ENCODE measurements around the gene WDR13.
"Not testable (repeated sequence)": the region's sequence is repeated elsewhere in the genome, so short reads cannot be mapped to it uniquely, and the experiment has no call there.

Gene WDR13

GRCh38 chrX:48597353-48598264 is at the start of gene WDR13:
TSS of gene WDR13 (plus strand) at chrX:48597492. CDS start at chrX:48597997, 505 bp downstream.
- peak; percentile 92 for DNase-seq (ENCODE audit: low read depth, low spot score)

- no peak for DNase-seq (ENCODE audit: low read depth, low spot score)
These were observed 48.4 kb upstream of the WDR13 start for GRCh38 chrX:48548871-48549270.

- not testable (repeated sequence) for DNase-seq (ENCODE audit: low read depth, low spot score)
These were observed 41.5 kb upstream of the WDR13 start for GRCh38 chrX:48555731-48556325.

GRCh38 chrX:48558271-48558670 is 39.0 kb upstream of the WDR13 start:
- no peak for DNase-seq (ENCODE audit: low read depth, low spot score)

GRCh38 chrX:48559636-48560035 is 37.7 kb upstream of the WDR13 start:
- DNase-seq (ENCODE audit: low read depth, low spot score) = no peak

GRCh38 chrX:48560056-48560455 is 37.2 kb upstream of the WDR13 start:
- DNase-seq (ENCODE audit: low read depth, low spot score) = no peak

GRCh38 chrX:48560681-48561080 is 36.6 kb upstream of the WDR13 start:
- no peak for DNase-seq (ENCODE audit: low read depth, low spot score)

- no peak for DNase-seq (ENCODE audit: low read depth, low spot score)
These were observed 27.3 kb upstream of the WDR13 start for GRCh38 chrX:48569958-48570357.

GRCh38 chrX:48573690-48574269 is 23.5 kb upstream of the WDR13 start:
- no peak for DNase-seq (ENCODE audit: low read depth, low spot score)

- DNase-seq (ENCODE audit: low read depth, low spot score) = peak; percentile 75
These were observed 22.7 kb upstream of the WDR13 start, which contains the start of gene RBM3 for GRCh38 chrX:48574270-48575266. TSS of gene RBM3 (plus strand) at chrX:48574484. CDS start at chrX:48575181, 697 bp downstream.

GRCh38 chrX:48575642-48576041 is 21.6 kb upstream of the WDR13 start:
- DNase-seq (ENCODE audit: low read depth, low spot score) = no peak

GRCh38 chrX:48576108-48576507 is 21.2 kb upstream of the WDR13 start:
- no peak for DNase-seq (ENCODE audit: low read depth, low spot score)

GRCh38 chrX:48578661-48579128 is 18.6 kb upstream of the WDR13 start:
- DNase-seq (ENCODE audit: low read depth, low spot score) = no peak

- DNase-seq (ENCODE audit: low read depth, low spot score) = no peak
These were observed 18.0 kb upstream of the WDR13 start for GRCh38 chrX:48579259-48579658.

GRCh38 chrX:48580662-48581061 is 16.6 kb upstream of the WDR13 start:
- DNase-seq (ENCODE audit: low read depth, low spot score) = no peak

GRCh38 chrX:48584698-48585097 is 12.6 kb upstream of the WDR13 start:
- no peak for DNase-seq (ENCODE audit: low read depth, low spot score)

- DNase-seq (ENCODE audit: low read depth, low spot score) = no peak
These were observed 7.7 kb upstream of the WDR13 start for GRCh38 chrX:48589482-48590162.

- DNase-seq (ENCODE audit: low read depth, low spot score) = no peak
These were observed 6.8 kb upstream of the WDR13 start for GRCh38 chrX:48590203-48591103.

GRCh38 chrX:48591255-48591791 is 6.0 kb upstream of the WDR13 start:
- DNase-seq (ENCODE audit: low read depth, low spot score) = no peak

All from brain pericyte (primary cell).